Neural progenitor cell (in vitro differentiated cells): Measurements from ENCODE around the gene SLC39A6. TPM values are rescaled to one million over a fixed set of nuclear protein-coding genes. Genes with fewer than 3 reads are reported as not detected.
"Not testable (repeated sequence)": the region's sequence is repeated elsewhere in the genome, so short reads cannot be mapped to it uniquely, and the experiment has no call there.

ENCODE experiments used
- DNase-seq: peaks from one replicate; pipeline ENCODE4 v3.0.0-alpha.2; 2016; ENCODE audit warnings: low spot score
- H2AFZ ChIP-seq: fragments of 200-600 bp; sonication (generic); replicated peaks from 2 replicates; pipeline ENCODE4 v1.6.1; 2016; ENCODE audit warnings: antibody characterized with exemption
- H3F3A ChIP-seq: fragments of 200-600 bp; sonication (generic); 2 replicates; pipeline ENCODE4 v1.6.1; 2016; ENCODE audit warnings: antibody characterized with exemption, low read depth
- H3K27ac ChIP-seq: fragments of 200-600 bp; sonication (generic); 2 replicates; pipeline ENCODE4 v1.5.1; 2016; ENCODE audit warnings: mild to moderate bottlenecking
- H3K27me3 ChIP-seq: fragments of 200-600 bp; sonication (generic); 2 replicates; pipeline ENCODE4 v1.6.1; 2016; ENCODE audit warnings: mild to moderate bottlenecking, moderate library complexity
- H3K36me3 ChIP-seq: fragments of 200-600 bp; sonication (generic); 2 replicates; pipeline ENCODE4 v1.5.1; 2016
- H3K4me1 ChIP-seq: fragments of 200-600 bp; sonication (generic); 2 replicates; pipeline ENCODE4 v1.6.1; 2016; ENCODE audit warnings: mixed run types
- H3K4me2 ChIP-seq: fragments of 200-600 bp; sonication (generic); 2 replicates; pipeline ENCODE4 v1.6.1; 2016
- H3K4me3 ChIP-seq: fragments of 200-600 bp; sonication (generic); 2 replicates; pipeline ENCODE4 v1.5.1; 2016
- H3K79me2 ChIP-seq: fragments of 200-600 bp; sonication (generic); 2 replicates; pipeline ENCODE4 v1.6.1; 2016; ENCODE audit warnings: low read depth
- H3K9ac ChIP-seq: fragments of 200-600 bp; sonication (generic); 2 replicates; pipeline ENCODE4 v1.6.1; 2016
- H3K9me3 ChIP-seq: fragments of 200-600 bp; sonication (generic); 2 replicates; pipeline ENCODE4 v1.5.1; 2016; ENCODE audit warnings: low read depth
- H4K20me1 ChIP-seq: fragments of 200-600 bp; sonication (generic); 2 replicates; pipeline ENCODE4 v1.6.1; 2016; ENCODE audit warnings: low read depth
- H3K27ac Mint-ChIP-seq: 3 replicates; pipeline ENCODE4 v1.8.0; 2021; ENCODE audit warnings: mixed read lengths
- H3K27me3 Mint-ChIP-seq: 2 replicates; pipeline ENCODE4 v1.8.0; 2022; ENCODE audit warnings: low read depth, mild to moderate bottlenecking, inconsistent platforms, moderate library complexity, mixed read lengths; ENCODE audit not compliant: insufficient read depth
- H3K36me3 Mint-ChIP-seq: 3 replicates; pipeline ENCODE4 v1.8.0; 2021; ENCODE audit warnings: mixed read lengths
- H3K4me1 Mint-ChIP-seq: 3 replicates; pipeline ENCODE4 v1.8.0; 2021; ENCODE audit warnings: mixed read lengths
- H3K4me3 Mint-ChIP-seq: 3 replicates; pipeline ENCODE4 v1.8.0; 2021; ENCODE audit warnings: mild to moderate bottlenecking, moderate library complexity, mixed read lengths
- H3K9me3 Mint-ChIP-seq: 3 replicates; pipeline ENCODE4 v1.8.0; 2020; ENCODE audit warnings: mixed read lengths
- EZH2 ChIP-seq: fragments of 200-600 bp; sonication (generic); IDR thresholded peaks from 2 replicates; pipeline ENCODE4 v1.6.1; 2017; ENCODE audit warnings: antibody characterized with exemption, mild to moderate bottlenecking, moderate library complexity
- EZH2phosphoT487 ChIP-seq: fragments of 200-600 bp; sonication (generic); IDR thresholded peaks from 2 replicates; pipeline ENCODE4 v1.6.1; 2017; ENCODE audit warnings: antibody characterized with exemption
- total RNA-seq: library from RNA; depleted of rRNA; stranded (reverse); fragments of >200 nt; gene quantifications from 2 replicates; pipeline ENCODE4 v1.2.3, GENCODE V29; 2015; ENCODE audit warnings: low replicate concordance
- TF ChIP-seq, protein P1 (sequence below): fragments of 200-600 bp; sonication (generic); IDR thresholded peaks from 2 replicates; pipeline ENCODE4 v1.5.1; 2017; ENCODE audit warnings: antibody characterized with exemption, mild to moderate bottlenecking

Gene SLC39A6
- total RNA-seq, 1 donor from 2014 or later, result 92.5 TPM

GRCh38 chr18:36083729-36084128 is 45.4 kb downstream of the SLC39A6 start:
- H3K9me3 ChIP-seq, result no peaks in the 10 kb centered on the region
- Mint-ChIP-seq H3K4me1 (no peaks in the 10 kb centered on the region), H3K27me3 (peaks cover 2% of the 10 kb centered on the region), H3K27ac (no peak overlapping the region), H3K36me3 (no peaks in the 10 kb centered on the region), H3K4me3 (no peak overlapping the region), H3K9me3 (peaks cover 36% of the 10 kb centered on the region)
- no peaks in the 10 kb centered on the region for H3K36me3 ChIP-seq
- no peaks in the 10 kb centered on the region for H3F3A ChIP-seq
- no peak overlapping the region for H2AFZ ChIP-seq
- H3K4me2 ChIP-seq, result no peak overlapping the region
- H4K20me1 ChIP-seq, result no peaks in the 10 kb centered on the region
- H3K4me3 ChIP-seq, result no peak overlapping the region
- no peak for DNase-seq
- no peak for TF ChIP-seq EZH2
- no peak for TF ChIP-seq EZH2phosphoT487
- TF ChIP-seq, protein P1, sequence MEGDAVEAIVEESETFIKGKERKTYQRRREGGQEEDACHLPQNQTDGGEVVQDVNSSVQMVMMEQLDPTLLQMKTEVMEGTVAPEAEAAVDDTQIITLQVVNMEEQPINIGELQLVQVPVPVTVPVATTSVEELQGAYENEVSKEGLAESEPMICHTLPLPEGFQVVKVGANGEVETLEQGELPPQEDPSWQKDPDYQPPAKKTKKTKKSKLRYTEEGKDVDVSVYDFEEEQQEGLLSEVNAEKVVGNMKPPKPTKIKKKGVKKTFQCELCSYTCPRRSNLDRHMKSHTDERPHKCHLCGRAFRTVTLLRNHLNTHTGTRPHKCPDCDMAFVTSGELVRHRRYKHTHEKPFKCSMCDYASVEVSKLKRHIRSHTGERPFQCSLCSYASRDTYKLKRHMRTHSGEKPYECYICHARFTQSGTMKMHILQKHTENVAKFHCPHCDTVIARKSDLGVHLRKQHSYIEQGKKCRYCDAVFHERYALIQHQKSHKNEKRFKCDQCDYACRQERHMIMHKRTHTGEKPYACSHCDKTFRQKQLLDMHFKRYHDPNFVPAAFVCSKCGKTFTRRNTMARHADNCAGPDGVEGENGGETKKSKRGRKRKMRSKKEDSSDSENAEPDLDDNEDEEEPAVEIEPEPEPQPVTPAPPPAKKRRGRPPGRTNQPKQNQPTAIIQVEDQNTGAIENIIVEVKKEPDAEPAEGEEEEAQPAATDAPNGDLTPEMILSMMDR, result no peak
- H3K27ac ChIP-seq, result no peak overlapping the region
- H3K4me1 ChIP-seq, result no peaks in the 10 kb centered on the region
- no peaks in the 10 kb centered on the region for H3K79me2 ChIP-seq
- H3K27me3 ChIP-seq, result no peaks in the 10 kb centered on the region
- no peak overlapping the region for H3K9ac ChIP-seq

- not testable (repeated sequence) for H3K4me1 ChIP-seq, DNase-seq, H3K79me2 ChIP-seq, H3K27me3 Mint-ChIP-seq, H3K4me2 ChIP-seq, H3K36me3 Mint-ChIP-seq, H3K4me1 Mint-ChIP-seq, H3K27ac Mint-ChIP-seq, H3K36me3 ChIP-seq, H2AFZ ChIP-seq, H3F3A ChIP-seq, H3K27ac ChIP-seq, H4K20me1 ChIP-seq, H3K27me3 ChIP-seq, H3K4me3 ChIP-seq, H3K4me3 Mint-ChIP-seq, H3K9ac ChIP-seq, H3K9me3 ChIP-seq
- peaks cover 39% of the 10 kb centered on the region for H3K9me3 Mint-ChIP-seq
Measured at GRCh38 chr18:36081118-36081517, 48.0 kb downstream of the SLC39A6 start.

GRCh38 chr18:36078751-36079529 is 50.2 kb downstream of the SLC39A6 start:
- Mint-ChIP-seq H3K27ac (no peak overlapping the region), H3K9me3 (peaks cover 33% of the 10 kb centered on the region), H3K4me1 (no peaks in the 10 kb centered on the region), H3K27me3 (peaks cover 4% of the 10 kb centered on the region), H3K36me3 (no peaks in the 10 kb centered on the region), H3K4me3 (no peak overlapping the region)
- Histone ChIP-seq H3K4me1 (no peaks in the 10 kb centered on the region), H3K27ac (no peak overlapping the region), H3K9me3 (no peaks in the 10 kb centered on the region), H3K9ac (no peak overlapping the region), H2AFZ (no peak overlapping the region), H3K27me3 (no peaks in the 10 kb centered on the region), H4K20me1 (no peaks in the 10 kb centered on the region), H3K4me3 (no peak overlapping the region), H3K4me2 (no peak overlapping the region), H3F3A (no peaks in the 10 kb centered on the region), H3K36me3 (no peaks in the 10 kb centered on the region), H3K79me2 (no peaks in the 10 kb centered on the region)
- no peak for DNase-seq
- TF ChIP-seq EZH2 (no peak), EZH2phosphoT487 (no peak)
- TF ChIP-seq, protein P1, result no peak

DNA sequence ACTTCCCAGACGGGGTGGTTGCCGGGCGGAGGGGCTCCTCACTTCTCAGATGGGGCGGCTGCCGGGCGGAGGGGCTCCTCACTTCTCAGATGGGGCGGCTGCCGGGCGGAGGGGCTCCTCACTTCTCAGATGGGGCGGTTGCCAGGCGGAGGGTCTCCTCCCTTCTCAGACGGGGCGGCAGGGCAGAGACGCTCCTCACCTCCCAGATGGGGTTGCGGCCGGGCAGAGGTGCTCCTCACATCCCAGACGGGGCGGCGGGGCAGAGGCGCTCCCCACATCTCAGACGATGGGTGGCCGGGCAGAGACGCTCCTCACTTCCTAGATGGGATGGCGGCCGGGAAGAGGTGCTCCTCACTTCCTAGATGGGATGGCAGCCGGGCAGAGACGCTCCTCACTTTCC is 51.4 kb downstream of the SLC39A6 start:
- H3F3A ChIP-seq, H3K36me3 ChIP-seq, H3K4me1 Mint-ChIP-seq, H3K27ac Mint-ChIP-seq, H4K20me1 ChIP-seq, H3K27me3 Mint-ChIP-seq, DNase-seq, H3K27me3 ChIP-seq, H3K9ac ChIP-seq, H3K27ac ChIP-seq, H3K4me1 ChIP-seq, H3K36me3 Mint-ChIP-seq, H3K4me2 ChIP-seq, H3K4me3 ChIP-seq, H3K79me2 ChIP-seq, H2AFZ ChIP-seq, H3K9me3 ChIP-seq, H3K4me3 Mint-ChIP-seq: not testable (repeated sequence)
- H3K9me3 Mint-ChIP-seq, result peaks cover 32% of the 10 kb centered on the region
